HG03135 (cell line): ENCODE data around the gene INPP5A.

ENCODE experiments used
- ATAC-seq: cut with Tn5 transposase; IDR thresholded peaks from one replicate; pipeline ENCODE4 v1.9.1; 2021; ENCODE audit warnings: mild to moderate bottlenecking, moderate library complexity; ENCODE audit not compliant: unreplicated experiment

The INPP5A gene

GRCh38 chr10:132710746-132711612 is 173.4 kb downstream of the INPP5A start:
- no peak for ATAC-seq

- no peak for ATAC-seq
Observed at GRCh38 chr10:132711613-132712121, 174.1 kb downstream of the INPP5A start.

- no peak for ATAC-seq
Observed at GRCh38 chr10:132712291-132712690, 174.7 kb downstream of the INPP5A start.

- no peak for ATAC-seq
Observed at GRCh38 chr10:132712743-132713142, 175.2 kb downstream of the INPP5A start.

- no peak for ATAC-seq
Observed at GRCh38 chr10:132713421-132714095, 176.0 kb downstream of the INPP5A start.

GRCh38 chr10:132714096-132714985 is 176.8 kb downstream of the INPP5A start:
- no peak for ATAC-seq

- no peak for ATAC-seq
Observed at GRCh38 chr10:132714986-132715775, 177.6 kb downstream of the INPP5A start.

- no peak for ATAC-seq
Observed at GRCh38 chr10:132715776-132716680, 178.4 kb downstream of the INPP5A start.

- ATAC-seq: no peak
Observed at GRCh38 chr10:132716691-132717490, 179.3 kb downstream of the INPP5A start.

GRCh38 chr10:132721725-132722124 is 184.1 kb downstream of the INPP5A start:
- no peak for ATAC-seq

GRCh38 chr10:132722394-132723329 is 185.1 kb downstream of the INPP5A start:
- ATAC-seq: no peak

- ATAC-seq: no peak
Observed at GRCh38 chr10:132723330-132723970, 185.9 kb downstream of the INPP5A start.

GRCh38 chr10:132724446-132724845 is 186.9 kb downstream of the INPP5A start:
- no peak for ATAC-seq

GRCh38 chr10:132725202-132725601 is 187.6 kb downstream of the INPP5A start:
- ATAC-seq: no peak

- ATAC-seq: no peak
Observed at GRCh38 chr10:132726194-132726593, 188.6 kb downstream of the INPP5A start.

GRCh38 chr10:132726951-132727350 is 189.4 kb downstream of the INPP5A start:
- ATAC-seq: no peak

GRCh38 chr10:132727411-132727810 is 189.8 kb downstream of the INPP5A start:
- ATAC-seq: no peak
